T-helper 2 cell treated with Interferon-gamma antibody and Interleukin-4, amounts not matched to agents 5 μg/mL and 100 μg/mL, for 36 hours (primary cell): ENCODE data around the gene TOP3A.

Experiments
- DNase-seq: peaks from one replicate; pipeline ENCODE4 v3.0.0; 2021; ENCODE audit warnings: low spot score
- H3K27ac Mint-ChIP-seq: one replicate; pipeline ENCODE4 v1.8.0; 2021; ENCODE audit warnings: mild to moderate bottlenecking, mixed read lengths
- H3K27me3 Mint-ChIP-seq: one replicate; pipeline ENCODE4 v1.8.0; 2021; ENCODE audit warnings: low read depth, mixed read lengths
- H3K36me3 Mint-ChIP-seq: one replicate; pipeline ENCODE4 v1.8.0; 2021; ENCODE audit warnings: low read depth, mixed read lengths
- H3K4me1 Mint-ChIP-seq: one replicate; pipeline ENCODE4 v1.8.0; 2021; ENCODE audit warnings: low read depth, mixed read lengths
- H3K4me3 Mint-ChIP-seq: one replicate; pipeline ENCODE4 v1.8.0; 2022; ENCODE audit warnings: mild to moderate bottlenecking, moderate library complexity, mixed read lengths
- H3K9me3 Mint-ChIP-seq: one replicate; pipeline ENCODE4 v1.8.0; 2021; ENCODE audit warnings: mixed read lengths

TOP3A gene

DNA sequence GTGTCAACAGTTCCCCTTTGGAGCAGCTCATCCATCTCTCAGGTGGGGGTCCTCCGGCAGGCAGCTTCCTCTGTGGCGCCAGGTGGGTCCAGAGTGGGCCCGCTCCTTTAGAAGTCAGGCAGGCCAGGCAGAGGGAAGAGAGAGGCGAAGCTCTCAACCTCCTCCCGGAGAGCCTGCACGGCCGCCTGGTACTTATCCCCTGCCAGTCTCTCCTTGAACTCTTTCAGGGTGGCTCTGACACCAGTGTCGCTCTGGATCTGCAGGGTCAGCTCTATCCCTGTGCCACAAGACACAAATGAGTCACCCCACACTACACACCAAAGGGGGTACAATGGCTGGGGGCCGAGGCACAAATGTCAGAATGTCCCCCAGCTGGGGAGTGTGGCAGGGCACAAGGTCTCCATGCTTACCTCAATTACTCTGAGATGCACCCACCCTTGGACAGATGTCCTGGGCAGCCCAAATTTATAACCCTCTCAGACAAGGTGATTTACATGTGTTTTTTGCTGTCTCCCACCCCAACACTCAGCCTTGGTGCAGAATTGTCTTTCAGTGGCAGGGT, 13.9 kb upstream of the TOP3A start:
- no peak for DNase-seq
- Mint-ChIP-seq H3K4me3 (no peak overlapping the region), H3K9me3 (no peaks in the 10 kb centered on the region), H3K4me1 (peaks cover 8% of the 10 kb centered on the region), H3K27ac (no peak overlapping the region), H3K36me3 (peaks cover 51% of the 10 kb centered on the region), H3K27me3 (no peaks in the 10 kb centered on the region)

DNA sequence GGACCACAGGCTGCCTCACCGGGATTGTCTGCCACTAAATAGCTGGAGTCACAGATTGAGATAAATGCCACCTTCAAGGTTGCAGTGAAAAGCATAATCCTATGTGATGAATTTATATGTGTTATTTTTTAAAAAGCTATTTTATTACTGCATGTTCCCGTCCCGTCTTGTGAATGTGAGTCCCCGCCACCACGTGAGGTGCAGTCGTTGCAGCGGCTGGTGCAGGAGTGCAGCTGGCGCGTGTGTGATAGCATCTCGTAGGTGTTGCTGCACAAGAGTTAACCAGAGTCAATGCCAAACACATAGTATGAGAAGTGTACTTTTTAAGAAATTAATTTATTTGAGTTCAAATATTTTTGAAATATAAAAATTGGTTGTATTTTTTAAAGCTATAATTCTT, 12.8 kb upstream of the TOP3A start:
- Mint-ChIP-seq H3K9me3 (no peaks in the 10 kb centered on the region), H3K4me3 (no peak overlapping the region), H3K27ac (no peak overlapping the region), H3K4me1 (peaks cover 8% of the 10 kb centered on the region), H3K27me3 (no peaks in the 10 kb centered on the region), H3K36me3 (peaks cover 48% of the 10 kb centered on the region)
- DNase-seq, result no peak

DNA sequence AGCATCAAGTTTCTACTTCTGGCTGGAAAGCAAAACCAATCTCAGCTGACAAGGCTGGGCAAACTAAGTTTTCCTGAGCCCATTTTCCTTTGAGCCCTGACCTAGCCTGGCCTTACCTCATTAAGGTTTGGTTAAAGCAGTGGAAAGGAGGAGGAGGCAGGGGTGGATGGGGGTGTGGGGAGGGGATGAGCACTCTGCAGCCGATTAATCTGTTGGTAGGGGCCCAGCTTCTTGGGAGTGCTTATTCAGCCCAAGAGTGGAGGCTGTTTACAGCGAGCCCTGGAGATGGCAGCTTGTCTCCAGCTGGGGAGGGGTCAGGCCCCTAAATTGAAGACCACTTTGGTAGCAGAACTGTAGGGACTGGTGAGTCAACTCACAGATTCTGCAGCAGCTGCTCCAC, 12.3 kb upstream of the TOP3A start:
- Mint-ChIP-seq H3K27ac (no peak overlapping the region), H3K36me3 (peaks cover 45% of the 10 kb centered on the region)

DNA sequence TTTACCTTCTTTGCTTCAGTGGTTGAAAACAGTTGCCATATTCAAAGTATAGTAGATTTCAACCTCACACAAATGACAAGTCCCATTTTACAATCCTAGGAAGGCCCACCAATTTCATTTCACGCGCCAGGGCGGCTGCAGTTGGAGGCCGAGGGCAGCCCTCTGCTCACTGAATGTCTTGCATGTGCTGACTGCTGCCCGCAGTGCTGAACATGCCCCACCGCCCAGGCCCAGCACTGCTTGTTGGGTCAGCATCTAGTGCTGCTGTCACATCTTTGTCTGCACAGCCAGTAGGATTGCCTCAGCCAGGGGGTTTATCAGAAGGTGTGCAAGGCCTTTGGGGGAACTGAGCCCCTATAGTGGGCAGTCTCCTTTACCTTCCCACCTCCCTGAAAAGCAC, 11.8 kb upstream of the TOP3A start:
- Mint-ChIP-seq H3K4me3 (no peak overlapping the region), H3K36me3 (peaks cover 41% of the 10 kb centered on the region), H3K27ac (peak overlapping the region; percentile 3), H3K4me1 (no peaks in the 10 kb centered on the region), H3K27me3 (no peaks in the 10 kb centered on the region), H3K9me3 (no peaks in the 10 kb centered on the region)
- DNase-seq, result no peak

More for the DNA sequence above, 12.3 kb upstream of the TOP3A start:
- no peaks in the 10 kb centered on the region for H3K27me3 Mint-ChIP-seq
- no peaks in the 10 kb centered on the region for H3K9me3 Mint-ChIP-seq
- no peak overlapping the region for H3K4me3 Mint-ChIP-seq
- no peak for DNase-seq
- peaks cover 5% of the 10 kb centered on the region for H3K4me1 Mint-ChIP-seq

DNA sequence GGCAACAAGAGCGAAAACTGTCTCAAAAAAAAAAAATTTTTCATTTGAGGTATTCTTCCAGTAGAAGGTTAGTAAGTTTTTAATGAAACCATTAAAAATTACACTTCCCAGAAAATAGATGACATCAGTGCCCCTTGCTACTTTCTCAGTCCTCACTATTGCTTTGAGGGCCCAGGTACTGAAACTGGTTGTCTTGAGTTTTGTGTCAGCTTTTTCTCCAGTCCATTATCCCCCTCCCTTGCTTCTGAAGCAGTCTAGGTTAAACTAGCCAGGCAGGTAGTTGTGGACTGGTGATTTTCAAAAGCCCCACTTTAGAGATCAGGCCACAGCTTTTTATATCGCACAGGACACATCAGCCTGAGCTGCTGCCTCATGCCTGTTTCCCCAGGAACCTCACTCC, 11.2 kb upstream of the TOP3A start:
- Mint-ChIP-seq H3K4me3 (no peak overlapping the region), H3K36me3 (peaks cover 39% of the 10 kb centered on the region), H3K27ac (no peak overlapping the region), H3K27me3 (no peaks in the 10 kb centered on the region), H3K9me3 (no peaks in the 10 kb centered on the region), H3K4me1 (no peaks in the 10 kb centered on the region)
- no peak for DNase-seq

DNA sequence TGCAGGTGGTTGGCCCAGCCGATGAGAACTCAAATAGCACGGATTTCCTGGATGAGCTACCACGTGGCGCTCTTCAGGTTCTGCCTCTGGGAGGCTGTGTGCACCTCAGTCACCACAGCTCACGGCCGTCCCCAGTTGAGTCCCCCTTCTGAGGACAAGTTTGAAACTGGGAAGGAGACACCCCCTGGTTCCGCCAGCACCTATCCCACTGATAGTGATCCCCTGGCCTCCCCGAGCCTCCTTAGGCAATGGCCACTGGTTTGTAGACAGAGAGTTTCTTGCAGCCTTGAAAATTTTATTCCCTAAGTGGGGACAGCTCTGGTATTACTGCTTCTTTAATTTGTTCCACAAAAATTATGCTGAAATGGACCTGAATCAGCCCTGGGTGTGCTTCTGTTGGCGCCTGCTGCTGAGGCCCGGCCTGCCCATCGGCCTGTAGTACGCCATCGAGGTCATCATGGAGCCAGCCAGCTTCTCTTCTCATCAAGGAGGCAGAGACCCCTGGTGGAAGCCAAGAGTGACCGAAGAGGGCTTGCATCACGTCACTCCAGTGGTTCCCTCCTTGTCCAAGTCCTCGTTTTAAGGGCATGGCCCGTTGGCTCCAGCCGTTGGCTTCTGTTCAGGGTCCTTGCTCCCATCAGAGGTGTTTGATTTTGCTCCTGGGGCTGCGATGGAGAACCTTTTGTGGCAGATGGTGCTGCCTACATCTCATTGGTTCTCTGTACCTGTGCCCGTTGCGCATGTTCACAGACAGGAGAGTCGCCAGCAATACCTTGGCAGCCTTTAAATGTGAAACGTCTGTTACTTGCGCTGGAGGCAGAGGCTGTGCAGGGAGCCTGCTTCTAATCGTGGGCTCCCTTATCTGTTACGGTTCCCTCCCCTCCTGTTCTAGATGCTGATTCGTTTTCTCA, 9.6 kb upstream of the TOP3A start:
- no peaks in the 10 kb centered on the region for H3K9me3 Mint-ChIP-seq
- no peaks in the 10 kb centered on the region for H3K27me3 Mint-ChIP-seq
- peaks cover 10% of the 10 kb centered on the region for H3K4me1 Mint-ChIP-seq
- H3K4me3 Mint-ChIP-seq, result no peak overlapping the region
- no peak overlapping the region for H3K27ac Mint-ChIP-seq
- peaks cover 43% of the 10 kb centered on the region for H3K36me3 Mint-ChIP-seq
- DNase-seq, result no peak

DNA sequence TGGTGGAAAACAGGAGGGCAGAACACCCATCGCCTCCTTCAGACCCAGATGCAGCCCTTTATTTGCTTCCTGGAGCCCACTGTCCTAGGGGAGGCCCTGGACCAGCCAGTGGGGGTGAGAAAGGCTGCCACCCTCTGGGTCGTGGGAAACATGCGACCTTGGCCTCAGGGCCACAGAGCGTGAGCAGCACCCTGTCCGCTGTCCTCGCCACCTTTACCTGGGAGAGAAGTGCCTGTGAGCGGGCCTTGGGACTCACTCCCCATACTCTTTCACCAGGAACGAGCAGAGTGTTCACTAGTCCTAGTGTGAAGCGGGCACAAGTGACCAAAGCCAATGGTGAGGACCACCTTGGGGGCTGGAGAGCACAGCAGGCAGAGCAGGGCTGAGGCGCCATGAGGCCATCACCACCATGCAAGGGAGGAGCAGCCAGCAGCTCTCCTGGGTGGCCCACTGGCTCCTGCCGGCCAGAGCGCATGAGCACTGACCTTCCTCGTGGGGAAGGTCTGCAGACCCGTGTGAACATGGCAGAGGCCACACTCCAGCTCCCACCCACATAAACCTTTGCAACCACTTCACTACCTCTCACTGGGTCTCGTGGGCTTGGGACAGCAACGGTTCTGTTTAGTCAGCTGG, 8.8 kb upstream of the TOP3A start:
- Mint-ChIP-seq H3K27me3 (no peaks in the 10 kb centered on the region), H3K27ac (no peak overlapping the region), H3K9me3 (no peaks in the 10 kb centered on the region), H3K4me3 (no peak overlapping the region), H3K36me3 (peaks cover 36% of the 10 kb centered on the region), H3K4me1 (peaks cover 11% of the 10 kb centered on the region)
- DNase-seq, result no peak

DNA sequence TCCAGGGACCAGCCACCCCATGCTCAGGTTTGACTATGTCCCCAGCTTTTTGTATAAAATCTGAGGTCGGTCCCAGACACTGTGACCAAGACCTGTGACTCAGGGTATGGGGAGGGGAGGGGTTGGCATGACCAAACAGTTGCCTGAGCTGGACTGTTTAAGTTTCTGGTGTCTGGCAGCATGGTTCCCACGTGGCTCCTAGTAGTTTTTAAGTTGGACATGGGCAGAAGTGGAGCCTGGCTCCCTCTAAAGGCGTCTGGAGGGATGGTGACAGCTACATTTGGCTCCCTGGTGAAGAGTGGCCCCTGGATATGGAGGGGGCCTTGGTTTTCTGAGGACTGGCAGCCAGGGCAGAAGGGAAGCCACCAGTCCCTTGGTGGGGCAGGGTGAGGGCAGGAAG, 8.2 kb upstream of the TOP3A start:
- no peak for DNase-seq
- H3K4me1 Mint-ChIP-seq, result peaks cover 16% of the 10 kb centered on the region
- H3K4me3 Mint-ChIP-seq, result no peak overlapping the region
- H3K27ac Mint-ChIP-seq, result no peak overlapping the region
- peaks cover 35% of the 10 kb centered on the region for H3K36me3 Mint-ChIP-seq
- H3K27me3 Mint-ChIP-seq, result no peaks in the 10 kb centered on the region
- H3K9me3 Mint-ChIP-seq, result no peaks in the 10 kb centered on the region

DNA sequence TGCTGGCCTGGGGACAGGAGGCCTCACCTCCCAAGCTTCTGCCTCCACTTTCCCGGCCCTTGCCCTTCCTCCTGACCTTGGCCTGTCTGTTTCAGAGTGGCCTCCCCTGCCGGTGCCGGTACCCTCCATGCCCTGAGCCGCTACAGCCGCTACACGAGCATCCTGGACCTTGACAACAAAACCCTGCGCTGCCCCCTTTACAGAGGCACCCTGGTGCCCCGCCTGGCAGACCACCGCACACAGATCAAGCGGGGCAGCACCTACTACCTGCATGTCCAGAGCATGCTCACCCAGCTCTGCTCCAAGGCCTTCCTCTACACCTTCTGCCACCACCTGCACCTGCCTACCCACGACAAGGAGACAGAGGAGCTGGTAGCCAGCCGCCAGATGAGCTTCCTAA, 7.7 kb upstream of the TOP3A start:
- Mint-ChIP-seq H3K4me1 (peaks cover 19% of the 10 kb centered on the region), H3K9me3 (no peaks in the 10 kb centered on the region)

DNA sequence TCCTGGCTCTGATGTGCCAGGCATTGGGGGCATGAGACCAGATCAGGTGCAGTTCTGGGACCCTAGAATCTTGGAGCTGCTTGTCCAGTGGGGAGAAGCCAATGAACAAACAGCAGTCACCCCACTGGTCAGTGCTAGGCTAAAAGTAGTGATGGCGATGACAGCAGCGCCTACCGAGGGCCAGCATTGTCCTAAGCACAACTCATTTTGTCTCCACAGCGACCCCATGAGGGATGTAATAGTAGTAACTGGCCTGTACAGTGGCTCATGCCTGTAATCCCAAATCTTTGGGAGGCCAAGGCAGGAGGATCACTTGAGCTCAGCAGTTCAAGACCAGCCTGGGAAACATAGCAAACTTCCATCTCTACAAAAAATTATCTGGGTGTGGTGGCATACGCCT, 6.5 kb upstream of the TOP3A start:
- DNase-seq, result no peak
- H3K27me3 Mint-ChIP-seq, result no peaks in the 10 kb centered on the region
- no peaks in the 10 kb centered on the region for H3K9me3 Mint-ChIP-seq
- no peak overlapping the region for H3K27ac Mint-ChIP-seq
- H3K4me3 Mint-ChIP-seq, result no peak overlapping the region
- peaks cover 30% of the 10 kb centered on the region for H3K4me1 Mint-ChIP-seq
- H3K36me3 Mint-ChIP-seq, result peaks cover 41% of the 10 kb centered on the region

More for the DNA sequence above, 7.7 kb upstream of the TOP3A start:
- Mint-ChIP-seq H3K4me3 (no peak overlapping the region), H3K27ac (no peak overlapping the region), H3K36me3 (peaks cover 35% of the 10 kb centered on the region), H3K27me3 (no peaks in the 10 kb centered on the region)
- no peak for DNase-seq

DNA sequence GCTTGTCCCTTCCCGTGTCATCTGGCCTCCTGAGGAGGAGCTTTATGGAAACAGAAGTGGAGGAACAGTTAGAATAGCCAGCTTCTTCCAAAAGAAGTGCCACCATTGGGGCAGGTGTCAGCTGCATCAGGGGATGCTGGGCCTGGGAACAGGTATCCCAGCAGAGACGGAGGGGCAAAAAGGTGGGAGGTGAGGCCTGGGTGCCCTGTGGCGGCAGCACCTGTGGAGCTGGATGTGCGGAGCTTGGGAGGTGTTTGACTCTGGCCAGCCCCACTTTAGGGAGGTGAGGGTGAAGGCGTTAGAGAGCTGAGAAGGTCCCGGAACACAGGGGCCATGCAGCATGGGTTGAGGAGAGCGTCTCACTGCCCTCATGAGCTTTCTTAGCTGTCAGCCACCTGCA, 5.5 kb upstream of the TOP3A start:
- Mint-ChIP-seq H3K9me3 (no peaks in the 10 kb centered on the region), H3K4me1 (peaks cover 37% of the 10 kb centered on the region), H3K4me3 (no peak overlapping the region), H3K27me3 (no peaks in the 10 kb centered on the region), H3K27ac (peak overlapping the region; percentile 4), H3K36me3 (peaks cover 38% of the 10 kb centered on the region)
- no peak for DNase-seq

DNA sequence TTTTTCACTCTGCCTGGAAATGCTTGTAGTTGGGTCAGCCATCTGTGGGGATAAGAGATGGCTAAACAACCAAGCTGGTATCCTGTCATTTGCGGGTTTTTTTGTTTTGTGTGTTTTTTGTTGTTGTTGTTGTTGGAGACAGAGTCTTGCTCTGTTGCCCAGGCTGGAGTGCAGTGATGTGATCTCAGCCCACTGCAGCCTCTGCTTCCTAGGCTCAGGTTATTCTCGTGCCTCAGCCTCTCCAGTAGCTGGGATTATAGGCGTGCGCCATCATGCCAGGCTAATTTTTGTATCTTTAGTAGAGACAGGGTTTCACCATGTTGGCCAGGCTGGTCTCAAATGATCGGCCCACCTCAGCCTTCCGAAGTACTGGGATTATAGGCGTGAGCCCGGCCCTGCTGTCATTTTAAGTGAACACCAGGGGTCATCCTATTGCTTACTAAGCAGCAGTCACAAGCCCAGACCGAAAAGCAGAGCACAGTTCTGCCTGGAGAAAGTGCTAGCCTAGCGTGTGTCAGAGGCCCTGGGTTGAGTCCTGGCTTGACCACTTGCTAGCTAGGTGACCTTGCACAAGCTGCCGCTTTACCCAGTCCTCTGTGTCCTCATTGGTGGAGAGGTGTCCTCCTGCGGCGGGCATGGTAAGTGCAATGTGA, 4.9 kb upstream of the TOP3A start:
- H3K4me3 Mint-ChIP-seq, result peak overlapping the region; percentile 18
- H3K27ac Mint-ChIP-seq, result peak overlapping the region; percentile 4
- peaks cover 37% of the 10 kb centered on the region for H3K4me1 Mint-ChIP-seq
- no peak for DNase-seq
- peaks cover 32% of the 10 kb centered on the region for H3K36me3 Mint-ChIP-seq
- no peaks in the 10 kb centered on the region for H3K27me3 Mint-ChIP-seq
- no peaks in the 10 kb centered on the region for H3K9me3 Mint-ChIP-seq

DNA sequence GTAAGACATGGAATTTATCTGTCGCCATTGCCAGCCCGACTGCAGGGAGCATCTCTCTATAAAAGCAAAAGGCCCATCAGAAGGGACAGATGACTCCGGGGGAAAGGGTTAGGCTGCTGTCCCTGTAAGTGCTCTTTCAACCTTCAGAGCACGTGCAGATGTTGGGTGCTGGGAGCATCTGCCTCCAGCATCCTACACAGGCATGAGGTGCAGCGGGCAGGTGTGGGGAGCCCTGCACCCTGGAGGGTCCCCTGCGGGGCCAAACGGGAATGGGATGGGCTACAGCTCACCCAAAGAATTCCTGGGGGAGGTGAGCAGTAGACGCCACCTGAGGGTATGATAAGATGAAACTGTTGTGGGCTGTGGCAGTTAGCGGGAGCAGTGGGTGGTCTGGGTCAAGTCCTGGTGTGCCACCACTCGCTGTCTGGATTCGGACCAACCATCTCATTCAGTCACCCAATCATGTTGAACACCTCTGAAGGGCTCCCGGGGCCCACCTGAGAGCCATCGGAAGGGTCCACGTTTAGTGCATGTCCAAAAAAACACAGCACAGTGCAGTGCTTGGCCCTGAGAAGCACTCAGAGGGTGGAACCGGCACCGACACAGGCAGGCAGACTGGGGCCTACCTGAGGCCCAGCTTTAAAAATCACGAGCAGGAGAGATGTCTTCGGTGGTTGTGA, 4.1 kb upstream of the TOP3A start:
- no peaks in the 10 kb centered on the region for H3K27me3 Mint-ChIP-seq
- no peak for DNase-seq
- H3K36me3 Mint-ChIP-seq, result peaks cover 30% of the 10 kb centered on the region
- H3K9me3 Mint-ChIP-seq, result no peaks in the 10 kb centered on the region
- peak overlapping the region; percentile 29 for H3K4me3 Mint-ChIP-seq
- H3K4me1 Mint-ChIP-seq, result peaks cover 37% of the 10 kb centered on the region
- H3K27ac Mint-ChIP-seq, result no peak overlapping the region
